Measurements from ENCODE around the gene TENT4A.

Gene TENT4A

GRCh38 chr5:6733411-6734242 is 20.4 kb downstream of the TENT4A start:
- no peak for DNase-seq (ENCODE audit: low spot score)

DNA sequence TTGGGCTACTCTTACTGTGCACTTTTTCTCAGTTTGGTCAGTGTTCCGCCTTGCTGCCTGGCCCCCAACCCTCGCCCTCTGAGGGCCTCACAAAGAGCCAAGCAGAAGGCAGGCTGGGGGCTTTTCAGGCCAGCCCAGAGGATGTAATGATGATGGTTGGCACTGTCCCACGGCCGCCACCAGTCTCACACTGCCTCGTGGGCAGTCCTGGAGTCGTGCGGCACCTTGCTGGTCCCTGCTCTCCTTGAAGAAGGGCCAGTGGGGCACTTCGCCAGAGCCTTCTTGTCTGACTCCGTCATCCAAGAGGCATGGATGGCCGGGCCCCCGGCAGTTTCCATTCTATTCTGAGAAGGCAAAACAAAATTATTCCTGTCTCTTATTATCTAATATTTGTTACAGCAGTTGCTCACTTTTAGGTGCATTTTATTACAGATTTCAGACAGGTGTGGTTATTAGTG is 21.0 kb downstream of the TENT4A start:
- DNase-seq (ENCODE audit: low spot score), result no peak

- no peak for DNase-seq (ENCODE audit: low spot score)
These were observed 21.5 kb downstream of the TENT4A start for GRCh38 chr5:6734781-6735180.

DNA sequence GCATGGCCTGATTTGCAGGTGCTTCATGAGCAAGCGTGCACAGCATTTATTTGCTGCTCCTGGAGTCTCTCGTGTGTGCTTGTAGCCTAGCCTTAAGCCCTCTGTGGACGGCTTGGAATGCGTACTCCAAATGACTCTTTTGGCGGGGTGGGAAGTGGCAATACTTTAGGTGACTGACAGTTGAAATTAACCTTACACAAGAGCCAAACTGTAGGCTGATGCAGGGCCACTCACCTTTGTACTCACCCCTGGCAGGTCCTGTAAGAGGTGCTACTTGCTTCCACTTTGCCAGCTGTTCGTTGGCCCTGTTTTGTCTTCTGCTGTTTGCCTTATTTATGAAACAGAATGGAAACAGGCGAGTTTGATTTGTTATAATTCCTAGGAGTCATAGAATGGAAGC is 22.9 kb downstream of the TENT4A start:
- DNase-seq (ENCODE audit: low spot score), result no peak

- DNase-seq (ENCODE audit: low spot score), result no peak
These were observed 23.4 kb downstream of the TENT4A start for GRCh38 chr5:6736524-6737042.

- no peak for DNase-seq (ENCODE audit: low spot score)
These were observed 24.1 kb downstream of the TENT4A start for GRCh38 chr5:6737043-6737941.

DNA sequence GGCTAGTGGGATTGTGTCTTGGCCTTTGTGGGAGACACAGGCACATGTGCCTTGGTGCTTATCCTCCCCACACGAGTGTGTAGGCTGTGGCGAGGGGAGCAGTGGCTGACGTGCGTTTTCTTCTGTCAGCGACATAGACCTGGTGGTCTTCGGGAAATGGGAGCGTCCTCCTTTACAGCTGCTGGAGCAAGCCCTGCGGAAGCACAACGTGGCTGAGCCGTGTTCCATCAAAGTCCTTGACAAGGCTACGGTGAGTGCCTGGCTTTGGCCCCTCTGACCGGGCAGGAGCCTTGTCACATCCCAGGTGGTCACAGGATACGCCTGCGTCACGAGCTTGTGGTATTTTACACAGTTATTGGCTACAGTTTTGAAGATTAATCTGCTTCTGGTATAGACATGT is 26.4 kb downstream of the TENT4A start:
- DNase-seq (ENCODE audit: low spot score), result no peak

DNA sequence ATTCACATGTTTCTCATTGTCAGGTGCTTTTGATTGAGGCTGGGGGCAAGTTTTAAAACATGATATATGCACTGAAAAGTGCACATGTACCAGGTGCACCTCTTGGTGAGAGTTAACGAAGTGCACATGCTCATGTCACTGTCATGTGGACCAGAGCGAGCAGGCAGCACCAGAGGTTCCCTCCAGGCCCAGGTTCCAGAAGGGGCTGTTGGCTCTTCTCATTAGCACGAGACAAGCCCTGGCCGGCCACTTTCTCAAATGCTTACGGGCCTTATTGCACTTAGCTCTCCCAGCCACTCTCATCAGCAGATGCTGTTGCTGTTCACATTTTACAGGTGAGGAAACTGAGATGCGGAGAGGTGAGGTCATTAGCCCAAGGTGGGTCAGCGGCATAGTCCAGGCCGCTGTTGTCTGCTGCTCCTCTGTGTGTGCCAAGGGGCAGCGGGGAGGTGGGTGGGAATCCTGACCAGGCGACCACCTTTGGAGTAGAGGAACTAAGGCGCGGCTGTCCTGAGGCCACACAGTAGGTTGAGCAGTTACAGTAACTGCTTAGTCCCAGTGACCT is 27.4 kb downstream of the TENT4A start:
- DNase-seq (ENCODE audit: low spot score), result no peak

DNA sequence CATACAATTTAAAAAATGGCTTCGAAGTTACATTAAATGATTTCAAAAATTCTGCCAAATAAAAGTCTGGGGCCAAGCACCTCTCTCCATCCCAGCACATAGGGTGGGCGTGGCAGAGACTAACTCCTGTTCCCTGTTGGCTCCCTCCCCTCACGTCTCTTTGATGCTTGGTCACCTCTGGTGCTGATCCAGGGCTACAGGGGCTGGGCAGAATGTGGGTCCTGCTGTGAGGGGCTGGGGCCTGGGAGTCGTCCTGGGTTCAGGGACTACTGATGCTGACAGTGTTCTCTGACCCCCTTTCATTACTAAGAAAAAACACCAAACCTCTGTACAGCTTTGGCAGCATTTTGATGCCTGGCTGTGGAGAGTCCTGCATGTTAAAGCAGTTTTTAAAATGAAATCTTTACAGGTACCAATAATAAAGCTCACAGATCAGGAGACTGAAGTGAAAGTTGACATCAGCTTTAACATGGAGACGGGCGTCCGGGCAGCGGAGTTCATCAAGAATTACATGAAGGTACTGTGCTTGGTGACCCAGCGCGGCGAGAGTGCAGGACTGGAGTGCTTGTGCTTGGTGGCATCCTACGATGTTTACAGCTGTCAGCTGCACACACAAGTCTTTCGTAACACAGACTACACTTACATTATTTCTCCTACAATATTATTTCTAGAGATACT is 29.0 kb downstream of the TENT4A start:
- no peak for DNase-seq (ENCODE audit: low spot score)

DNA sequence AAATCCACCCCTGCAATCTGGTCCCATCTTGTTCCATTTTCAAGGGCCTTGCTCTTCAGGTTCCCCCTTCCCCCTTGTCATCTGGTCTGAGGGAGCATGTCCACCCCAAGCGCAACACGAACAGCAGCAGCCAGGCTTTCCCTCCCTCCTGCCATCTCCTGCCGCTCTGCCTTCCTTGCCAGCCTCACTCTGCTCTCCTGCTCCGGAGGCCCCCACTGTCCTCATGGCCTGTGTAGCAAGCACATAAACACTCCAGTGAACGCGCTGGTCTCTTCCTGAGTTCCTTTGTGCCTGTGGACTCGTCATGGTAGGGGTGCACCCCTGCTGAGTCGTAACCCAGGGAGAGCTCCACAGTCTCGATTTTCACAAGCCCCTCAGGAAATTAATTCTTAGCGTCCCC is 29.9 kb downstream of the TENT4A start:
- DNase-seq (ENCODE audit: low spot score), result no peak

- DNase-seq (ENCODE audit: low spot score), result no peak
These were observed 31.8 kb downstream of the TENT4A start for GRCh38 chr5:6744841-6745705.

- peak; percentile 91 for DNase-seq (ENCODE audit: low spot score)
These were observed 32.5 kb downstream of the TENT4A start for GRCh38 chr5:6745706-6746222.

DNA sequence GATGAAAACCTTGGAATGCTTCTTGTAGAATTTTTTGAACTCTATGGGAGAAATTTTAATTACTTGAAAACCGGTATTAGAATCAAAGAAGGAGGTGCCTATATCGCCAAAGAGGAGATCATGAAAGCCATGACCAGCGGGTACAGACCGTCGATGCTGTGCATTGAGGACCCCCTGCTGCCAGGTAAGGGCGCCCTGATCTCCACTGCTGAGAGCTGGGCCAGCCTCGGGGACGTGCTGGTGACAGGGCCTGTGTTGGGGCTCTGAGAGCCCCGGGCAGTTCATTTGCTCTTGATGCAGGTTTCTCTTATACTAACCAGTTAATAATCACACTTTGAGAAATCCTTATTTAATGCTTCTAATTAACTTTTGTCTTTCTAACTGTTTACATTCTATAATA is 33.0 kb downstream of the TENT4A start:
- DNase-seq (ENCODE audit: low spot score), result no peak

GRCh38 chr5:6747103-6747502 is 33.9 kb downstream of the TENT4A start:
- DNase-seq (ENCODE audit: low spot score), result no peak

DNA sequence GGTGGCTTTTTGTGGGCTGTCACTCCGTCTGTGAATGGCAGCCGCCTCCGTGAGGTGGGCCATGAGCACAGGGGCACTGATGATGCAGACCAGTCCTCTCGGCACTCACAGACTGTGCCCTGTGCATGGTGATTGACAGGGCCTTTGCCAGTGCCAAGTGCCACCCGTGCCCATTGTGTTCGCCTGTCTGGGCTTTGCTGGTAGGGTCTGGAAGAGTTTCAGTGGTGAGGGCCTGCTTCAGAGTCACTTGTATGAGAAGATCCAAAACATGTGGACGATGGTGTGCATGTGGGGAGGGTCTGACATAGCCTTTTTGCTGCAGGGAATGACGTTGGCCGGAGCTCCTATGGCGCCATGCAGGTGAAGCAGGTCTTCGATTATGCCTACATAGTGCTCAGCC is 34.9 kb downstream of the TENT4A start:
- DNase-seq (ENCODE audit: low spot score), result no peak

- no peak for DNase-seq (ENCODE audit: low spot score)
These were observed 35.9 kb downstream of the TENT4A start for GRCh38 chr5:6749026-6749716.

- DNase-seq (ENCODE audit: low spot score), result no peak
These were observed 37.1 kb downstream of the TENT4A start for GRCh38 chr5:6750142-6750840.

DNA sequence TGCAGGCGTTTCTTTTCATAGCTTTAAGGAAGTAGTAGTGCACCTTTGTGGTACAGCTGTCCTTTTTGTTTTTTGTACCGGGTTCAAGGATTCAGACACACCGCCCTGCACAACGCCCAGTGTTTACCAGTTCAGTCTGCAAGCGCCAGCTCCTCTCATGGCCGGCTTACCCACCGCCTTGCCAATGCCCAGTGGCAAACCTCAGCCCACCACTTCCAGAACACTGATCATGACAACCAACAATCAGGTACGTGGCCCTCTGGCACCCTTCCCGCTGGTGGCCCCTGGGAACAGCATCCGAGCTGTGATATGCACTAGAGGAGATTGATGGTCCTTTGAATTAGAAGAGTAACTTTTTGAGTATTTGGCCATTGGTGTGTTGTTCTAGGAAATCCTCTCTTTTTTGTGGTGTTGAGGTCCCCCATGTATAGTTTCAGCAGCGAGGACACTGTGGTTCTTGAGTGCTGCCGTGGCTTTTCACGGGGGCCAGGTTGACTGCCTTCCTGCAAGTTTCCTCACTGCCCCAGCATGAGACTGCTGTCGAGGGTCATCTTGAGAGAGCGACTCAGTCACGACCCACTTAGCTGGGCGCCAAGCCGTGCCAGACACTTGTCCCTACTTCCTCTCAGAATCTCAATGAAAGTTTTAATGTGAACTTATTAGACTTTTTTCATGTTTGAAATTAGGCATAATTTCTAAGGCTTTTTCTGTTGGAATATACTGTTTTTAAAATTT is 37.9 kb downstream of the TENT4A start:
- no peak for DNase-seq (ENCODE audit: low spot score)

DNA sequence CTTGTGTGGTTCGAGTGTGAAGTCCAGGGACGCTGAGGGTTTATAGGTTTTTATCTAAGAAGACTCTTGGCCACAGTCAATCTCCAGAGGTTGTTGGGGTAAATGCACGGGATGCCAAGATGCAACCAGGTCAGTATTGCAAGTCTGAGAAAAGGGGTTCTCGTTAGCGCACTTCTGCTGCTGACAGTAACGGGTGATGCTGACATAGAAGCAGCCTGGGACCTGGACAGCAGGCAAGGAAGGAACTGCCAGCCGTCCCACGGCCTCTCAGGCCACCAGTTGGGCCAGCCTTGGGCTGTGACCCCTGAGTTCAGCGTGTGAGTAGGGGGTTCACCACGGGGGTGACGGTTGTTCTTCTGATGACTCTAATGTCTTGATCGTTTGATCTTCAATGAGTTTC is 39.0 kb downstream of the TENT4A start:
- no peak for DNase-seq (ENCODE audit: low spot score)
